ACHN (cell line): Measurements from ENCODE around the gene KLRC4.
"Not testable (repeated sequence)": the region's sequence is repeated elsewhere in the genome, so short reads cannot be mapped to it uniquely, and the experiment has no call there.

ENCODE experiments used
- DNase-seq: peaks from one replicate; pipeline ENCODE4 v3.0.0-alpha.2; 2015
- in situ Hi-C: cut with HindIII; loops from 2 replicates; pipeline ENCODE4 v1.10.0; 2017; ENCODE audit warnings: low sequenced_read_pairs, low pct_ligation_motif_present, low pct_unique_long_range_greater_than_20kb

KLRC4 gene

DNA sequence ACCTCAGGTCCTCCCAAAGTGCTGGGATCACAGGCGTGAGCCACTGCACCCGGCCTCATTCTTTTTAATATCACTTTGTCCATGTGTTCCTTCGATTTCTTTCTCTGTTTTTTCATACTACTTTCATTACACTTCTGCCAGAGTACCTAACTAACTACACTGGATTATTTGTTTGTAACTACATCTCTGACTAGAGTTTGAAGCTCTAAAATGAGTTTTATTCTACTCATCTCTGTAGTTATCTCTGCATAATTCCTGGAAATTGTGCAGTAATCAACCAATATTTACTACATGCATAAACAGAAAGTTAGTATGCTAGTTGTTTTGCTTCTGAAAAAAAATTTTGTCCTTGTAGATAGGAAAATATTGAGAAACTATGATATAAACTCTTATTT lies 34.9 kb downstream of the KLRC4 start:
- in situ Hi-C loops, result no loop called here
- no peak for DNase-seq

DNA sequence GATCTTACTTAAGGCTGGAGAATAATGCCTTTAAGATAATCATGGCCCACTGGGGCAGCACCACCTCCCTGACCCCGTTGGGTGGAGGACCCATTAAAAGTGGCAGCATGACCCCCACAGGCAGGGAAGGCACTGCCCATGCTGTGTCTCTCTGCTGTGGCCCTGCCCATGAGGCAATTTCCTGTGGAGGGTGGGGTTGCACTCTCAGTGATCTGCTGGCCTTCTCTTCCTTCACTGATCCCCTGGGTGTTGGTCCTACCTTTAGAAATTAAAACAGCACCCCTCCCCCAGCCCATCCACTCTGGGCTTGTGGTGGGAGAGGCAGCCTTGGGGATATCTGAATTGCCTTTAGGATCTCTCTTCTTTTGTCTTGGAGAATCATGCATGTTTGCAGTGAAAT lies 37.0 kb downstream of the KLRC4 start:
- DNase-seq, result no peak
- in situ Hi-C loops, result no loop called here

DNA sequence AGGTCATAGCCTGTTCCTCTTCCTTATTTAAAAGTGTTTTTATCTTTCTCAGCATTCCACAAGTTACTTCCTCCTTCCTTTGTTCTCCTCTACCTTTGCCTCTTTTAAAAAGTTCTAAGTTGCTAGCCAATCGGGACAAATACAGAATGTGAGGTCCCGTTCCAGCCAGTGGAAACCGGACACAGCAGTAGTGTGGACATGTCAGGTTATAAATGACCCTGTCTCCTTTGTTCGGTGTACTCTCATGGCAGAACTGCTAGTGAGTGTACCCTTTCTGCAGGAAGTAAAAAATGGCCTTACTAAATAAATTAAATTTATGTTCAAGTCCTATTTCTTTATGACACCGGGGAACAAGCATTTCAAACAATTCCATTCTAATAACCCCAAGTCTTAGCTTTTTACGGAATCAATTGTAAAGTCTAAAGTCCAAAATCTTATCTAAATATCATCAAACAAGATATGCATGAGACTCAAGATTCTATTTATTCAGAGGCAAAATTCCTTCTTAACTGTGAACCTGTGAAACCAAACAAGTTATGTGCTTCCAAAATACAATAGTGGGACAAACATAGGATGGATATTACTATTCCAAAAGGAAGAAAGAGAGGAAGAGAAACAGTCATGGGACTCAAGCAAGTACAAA lies 37.5 kb downstream of the KLRC4 start:
- DNase-seq, in situ Hi-C loops: not testable (repeated sequence)

DNA sequence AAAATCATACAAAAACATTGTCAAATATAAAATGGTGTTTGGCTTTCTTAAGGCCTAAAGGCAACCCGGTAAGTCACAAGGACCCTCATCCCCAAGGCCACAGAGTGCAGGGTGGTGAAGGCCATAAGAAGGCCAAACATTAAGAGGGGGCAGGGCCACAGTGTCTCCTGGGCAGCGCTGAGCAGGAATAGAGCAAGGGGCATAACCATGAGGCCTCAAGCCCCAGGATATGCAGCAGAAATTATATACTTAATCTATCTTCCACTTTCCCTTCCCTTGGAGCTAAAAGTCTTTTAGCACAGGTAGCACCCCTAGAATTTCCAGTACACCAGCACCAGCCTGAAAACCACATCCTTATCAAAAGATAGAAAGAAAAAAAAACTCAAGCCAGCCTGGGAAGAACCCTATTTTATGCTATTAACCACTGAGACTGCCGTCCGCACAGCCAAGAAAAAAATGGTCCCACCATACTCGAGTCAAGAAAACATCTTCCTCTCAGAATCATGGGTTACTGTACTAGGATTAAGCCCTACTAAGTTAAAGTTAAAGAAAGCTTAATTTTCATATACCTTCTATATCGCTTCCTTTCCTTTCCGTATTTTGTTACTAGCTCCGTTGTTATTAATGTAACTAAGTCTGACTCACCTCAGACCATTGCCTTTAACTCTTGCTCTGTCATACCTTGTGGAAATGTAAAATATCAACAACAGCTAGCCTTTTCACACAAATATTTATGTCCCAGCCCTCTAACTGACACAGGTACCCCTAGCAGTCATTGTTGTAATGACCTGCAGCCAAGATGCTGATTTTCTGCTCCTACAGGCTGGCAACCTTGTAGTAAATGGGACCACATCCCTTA lies 39.8 kb downstream of the KLRC4 start:
- DNase-seq, result no peak
- in situ Hi-C loops, result no loop called here

DNA sequence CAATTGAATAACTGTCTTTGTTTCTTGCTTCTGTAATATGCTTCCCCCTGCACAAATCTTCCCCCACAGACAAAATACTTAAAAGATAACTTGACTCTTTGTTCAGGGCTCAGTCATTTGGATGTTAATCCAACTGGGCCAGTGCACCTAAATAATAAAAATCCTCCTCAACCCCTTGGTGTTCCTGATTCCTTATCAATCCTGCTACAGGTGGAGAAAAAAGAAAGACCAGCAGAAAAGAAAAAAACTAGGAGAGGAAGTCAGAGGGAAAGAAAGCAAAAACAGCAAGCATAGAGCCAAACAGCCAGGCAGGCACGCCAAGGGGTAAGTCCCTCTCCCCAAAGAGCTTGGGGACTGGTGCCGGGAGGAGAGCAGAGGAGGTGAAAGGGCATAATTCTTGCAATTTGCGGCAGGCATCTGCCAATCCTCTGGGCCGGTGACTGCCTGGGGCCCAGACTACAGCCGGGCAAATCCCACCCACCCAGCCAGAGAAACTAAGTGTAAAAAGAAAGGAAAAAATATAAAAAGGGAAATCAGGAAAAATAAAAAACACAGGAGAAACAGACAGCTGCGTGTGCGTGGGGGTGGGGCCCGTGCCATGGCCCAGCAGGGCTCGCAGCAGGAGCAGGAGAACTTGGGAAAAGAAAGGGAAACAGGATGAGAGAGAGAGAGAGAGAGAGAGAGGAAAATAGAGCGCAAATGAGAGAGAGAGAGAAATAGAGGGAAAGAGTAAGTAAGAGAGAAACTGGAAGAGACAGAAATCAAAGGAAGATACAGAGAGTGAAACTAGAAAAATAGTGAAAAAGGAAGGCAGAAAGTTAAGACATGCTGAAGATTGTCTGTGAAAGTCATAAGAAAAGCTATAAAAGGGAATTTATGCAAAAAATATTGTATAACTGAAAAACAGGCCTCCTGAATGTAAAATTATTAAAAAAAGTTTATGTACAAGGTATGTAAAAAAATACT lies 41.1 kb downstream of the KLRC4 start:
- DNase-seq, result no peak
- in situ Hi-C loops, result no loop called here

DNA sequence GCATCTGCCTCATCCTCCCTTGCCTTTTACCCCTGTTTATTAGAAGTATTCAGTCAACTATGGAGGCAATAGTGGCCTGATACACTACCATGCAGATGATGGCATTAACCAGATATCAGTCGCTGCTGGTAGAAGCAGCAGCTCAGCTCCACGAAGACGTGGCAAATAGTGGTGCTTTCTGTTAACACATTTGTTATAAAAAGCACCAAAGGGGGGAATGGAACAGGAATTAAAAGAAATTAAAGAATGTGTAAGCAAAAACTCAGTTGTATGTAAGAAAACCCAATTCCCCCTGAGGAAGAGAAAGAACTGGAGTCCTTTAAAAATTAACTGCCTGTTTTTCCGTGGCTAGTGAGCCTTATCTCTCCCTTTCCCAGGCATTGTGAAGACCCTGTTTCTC lies 41.8 kb downstream of the KLRC4 start:
- DNase-seq, in situ Hi-C loops: not testable (repeated sequence)

DNA sequence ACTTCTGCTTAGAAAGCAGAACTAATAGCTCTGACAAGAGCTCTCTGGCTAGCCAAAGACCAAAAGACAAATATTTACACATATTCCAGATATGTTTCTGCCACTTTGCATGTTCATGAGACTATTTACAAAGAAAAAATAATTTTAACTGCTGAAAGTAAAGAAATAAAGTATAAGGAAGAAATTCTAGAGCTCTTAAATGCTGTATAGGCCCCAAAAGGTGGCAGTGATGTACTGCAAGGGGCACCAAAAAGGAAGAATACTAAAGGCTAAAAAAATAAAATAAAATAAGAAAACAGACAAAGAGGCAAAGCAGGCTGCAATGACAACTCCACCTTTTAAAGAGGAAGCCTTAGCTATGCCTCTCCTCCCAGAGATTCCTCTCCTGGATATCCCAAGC lies 42.7 kb downstream of the KLRC4 start:
- in situ Hi-C loops, result no loop called here
- peak; percentile 70 for DNase-seq

DNA sequence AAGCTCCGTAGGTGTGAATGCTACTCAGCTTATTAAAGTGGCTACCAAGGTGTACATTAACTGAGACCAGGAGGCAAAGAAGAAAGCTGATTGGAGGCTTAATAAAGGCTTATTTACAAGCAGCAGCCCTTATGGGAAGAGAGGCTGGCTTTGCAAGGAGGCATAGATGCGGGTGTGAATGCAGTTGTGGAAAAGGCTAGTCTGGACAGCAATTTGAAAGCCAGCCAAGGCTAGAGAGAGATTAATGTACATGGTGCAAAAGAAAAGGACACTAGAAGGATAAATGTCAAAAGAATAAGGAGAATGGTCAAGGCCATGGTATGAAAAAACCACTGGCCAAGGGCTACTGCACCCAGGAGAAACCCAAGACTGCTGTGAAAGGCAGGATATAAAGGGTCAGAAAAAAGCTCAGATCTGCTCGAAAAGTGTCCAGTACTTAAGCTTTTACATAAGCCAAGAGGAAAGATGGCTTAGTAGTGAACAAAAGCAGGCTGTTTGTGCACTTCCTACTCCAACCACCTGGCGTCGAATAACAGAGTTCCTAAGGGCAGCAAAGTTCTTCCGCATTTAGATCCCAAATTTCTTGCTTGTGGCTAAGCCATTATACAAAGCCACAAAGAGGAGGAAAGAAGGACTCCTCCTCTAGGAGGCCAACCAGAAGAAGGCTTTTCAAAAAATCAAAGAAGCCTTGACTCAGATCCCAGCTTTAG lies 43.7 kb downstream of the KLRC4 start:
- DNase-seq, result peak; percentile 50
- in situ Hi-C loops, result no loop called here

DNA sequence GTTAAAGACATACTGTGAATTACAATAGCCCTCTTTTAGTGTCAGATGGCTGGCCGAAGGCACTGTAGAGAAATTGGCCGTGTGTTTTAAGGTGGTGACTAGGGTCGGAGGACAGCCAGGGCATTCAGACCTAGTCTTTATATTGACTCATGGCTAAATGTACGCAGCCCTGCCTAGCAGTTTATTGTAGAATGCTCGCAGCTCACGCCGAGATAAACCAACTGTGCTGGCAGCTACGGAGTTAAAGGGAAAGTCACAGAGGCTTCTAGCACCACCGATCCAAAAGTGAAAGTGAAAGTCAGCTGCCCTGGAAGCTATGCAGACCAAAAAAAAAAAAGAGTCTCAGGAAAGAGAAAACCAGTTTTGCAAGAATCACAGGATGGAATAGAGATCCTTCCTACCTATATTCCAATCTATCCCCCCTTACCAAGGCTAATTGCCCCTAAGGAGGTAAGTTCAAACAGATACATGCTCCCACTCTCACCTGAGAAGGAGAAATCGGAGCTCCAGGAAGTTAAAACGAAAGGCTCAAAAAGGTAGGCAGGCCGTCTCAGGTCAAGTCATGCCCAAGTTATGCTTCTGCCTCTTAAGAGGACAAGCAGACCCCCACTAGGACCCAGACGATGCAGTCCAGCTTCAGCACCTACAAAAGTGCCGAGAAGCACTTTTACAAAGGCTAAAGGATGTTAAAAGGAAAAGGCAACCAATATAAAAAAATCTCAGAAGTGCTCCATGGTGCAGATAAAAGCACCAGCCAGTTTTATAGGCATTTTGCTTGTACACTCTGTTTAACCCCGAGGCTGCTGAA lies 44.5 kb downstream of the KLRC4 start:
- peak; percentile 95 for DNase-seq
- in situ Hi-C loops, result no loop called here

DNA sequence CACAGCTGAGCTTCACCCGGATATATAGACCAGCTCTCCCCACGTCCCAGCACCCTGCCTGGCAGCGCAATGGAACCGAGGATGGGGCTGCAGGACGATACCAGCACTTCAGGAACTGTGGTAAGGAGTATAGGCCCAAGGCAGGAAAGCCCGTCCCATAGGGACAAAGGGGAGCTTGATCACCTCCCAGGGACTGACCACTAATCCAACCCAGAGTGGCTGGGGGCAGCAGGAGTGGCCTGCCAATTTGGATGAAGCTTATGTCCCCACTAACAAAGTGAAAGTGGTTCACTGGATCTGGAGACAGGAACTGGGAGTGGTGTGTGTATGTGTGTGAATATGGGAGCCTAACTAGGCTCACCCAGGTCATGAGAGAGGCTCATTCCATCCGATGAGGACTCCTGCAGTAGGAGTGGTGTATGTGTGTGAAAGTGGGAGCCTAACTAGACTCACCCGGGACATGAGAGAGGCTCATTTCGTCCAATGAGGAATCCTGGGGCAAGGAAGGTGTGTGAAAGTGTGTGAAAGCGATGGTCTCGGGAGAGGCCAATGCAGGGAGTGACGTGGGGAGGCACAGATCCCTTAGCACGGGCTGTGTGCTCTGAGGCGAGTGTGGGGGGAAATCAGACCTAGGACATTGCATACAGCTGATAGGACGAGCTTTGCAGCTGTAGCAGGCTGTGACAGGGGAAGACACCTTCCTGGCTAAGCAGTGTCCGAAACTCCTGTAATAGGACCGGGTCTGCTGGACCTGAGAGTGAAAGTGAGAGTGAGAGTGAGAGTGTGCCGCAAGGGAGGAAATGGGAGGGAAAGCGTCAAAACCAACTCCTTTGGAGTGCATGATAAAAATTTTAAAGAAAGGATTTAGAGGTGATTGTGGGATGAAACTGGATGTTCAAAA lies 45.4 kb downstream of the KLRC4 start:
- DNase-seq, result peak; percentile 74
- in situ Hi-C loops, result no loop called here

DNA sequence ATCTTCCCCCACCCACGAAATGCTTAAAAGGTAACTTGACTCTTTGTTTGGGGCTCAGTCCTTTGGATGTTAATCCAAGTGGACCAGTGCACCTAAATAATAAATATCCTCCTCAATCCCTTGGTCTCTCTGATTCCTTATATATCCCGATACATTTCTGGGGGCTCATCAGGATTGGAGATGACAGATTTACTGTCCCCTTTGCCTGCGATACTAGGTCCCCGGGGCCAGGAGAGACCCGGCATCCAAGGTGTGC lies 46.0 kb downstream of the KLRC4 start:
- no peak for DNase-seq

DNA sequence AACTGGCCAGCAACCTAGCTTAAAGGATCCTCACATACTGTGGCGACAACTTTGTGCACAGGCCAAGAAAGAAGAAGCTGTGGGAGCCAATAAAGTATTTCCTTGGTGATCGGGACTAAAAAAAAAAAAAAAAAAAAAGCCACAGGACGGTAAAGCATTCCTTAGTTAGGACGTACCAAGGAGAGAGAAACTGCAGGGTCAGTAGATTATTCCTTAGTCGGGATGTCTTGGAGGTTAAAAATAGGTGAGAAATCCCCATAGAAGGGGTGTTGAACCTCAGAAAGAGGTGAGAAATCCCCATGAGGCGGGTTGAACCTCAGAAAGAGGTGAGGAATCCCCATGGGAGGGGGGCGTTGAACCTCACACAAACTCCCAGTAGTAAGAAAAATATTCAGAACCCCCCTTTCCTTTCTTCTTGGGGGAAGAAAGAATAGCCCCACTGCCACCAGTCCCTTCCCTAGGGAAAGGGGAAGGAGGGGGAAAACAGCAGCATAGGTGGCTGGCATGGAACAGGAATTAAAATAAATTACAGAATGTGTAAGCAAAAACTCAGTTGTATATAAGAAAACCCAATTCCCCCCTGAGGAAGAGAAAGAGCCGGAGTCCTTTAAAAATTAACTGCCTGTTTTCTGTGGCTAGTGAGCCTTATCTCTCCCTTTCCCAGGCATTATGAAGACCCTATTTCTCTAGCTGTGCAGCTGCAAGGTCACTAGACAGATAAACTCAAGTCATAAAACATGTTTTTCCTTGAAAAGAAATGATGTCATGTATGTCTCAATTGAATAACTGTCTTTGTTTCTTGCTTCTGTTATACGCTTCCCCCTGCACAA lies 46.5 kb downstream of the KLRC4 start:
- in situ Hi-C loops, result no loop called here

More for the DNA sequence above, 46.0 kb downstream of the KLRC4 start:
- in situ Hi-C loops, result no loop called here

DNA sequence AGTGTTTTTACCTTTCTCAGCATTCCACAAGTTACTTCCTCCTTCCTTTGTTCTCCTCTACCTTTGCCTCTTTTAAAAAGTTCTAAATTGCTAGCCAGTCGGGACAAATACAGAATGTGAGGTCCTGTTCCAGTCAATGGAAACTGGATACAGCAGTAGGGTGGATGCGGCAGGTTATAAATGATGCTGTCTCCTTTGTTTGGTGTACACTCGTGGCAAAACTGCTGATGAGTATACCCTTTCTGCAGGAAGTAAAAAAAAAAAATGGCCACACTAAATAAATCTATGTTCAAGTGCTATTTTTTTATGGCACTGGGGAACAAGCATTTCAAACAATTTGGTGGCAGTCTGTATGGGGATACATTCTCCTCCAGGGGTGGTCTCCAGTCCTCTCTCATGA lies 47.2 kb downstream of the KLRC4 start:
- peak; percentile 45 for DNase-seq
- in situ Hi-C loops, result no loop called here

More for the DNA sequence above, 46.5 kb downstream of the KLRC4 start:
- DNase-seq, result peak; percentile 77

DNA sequence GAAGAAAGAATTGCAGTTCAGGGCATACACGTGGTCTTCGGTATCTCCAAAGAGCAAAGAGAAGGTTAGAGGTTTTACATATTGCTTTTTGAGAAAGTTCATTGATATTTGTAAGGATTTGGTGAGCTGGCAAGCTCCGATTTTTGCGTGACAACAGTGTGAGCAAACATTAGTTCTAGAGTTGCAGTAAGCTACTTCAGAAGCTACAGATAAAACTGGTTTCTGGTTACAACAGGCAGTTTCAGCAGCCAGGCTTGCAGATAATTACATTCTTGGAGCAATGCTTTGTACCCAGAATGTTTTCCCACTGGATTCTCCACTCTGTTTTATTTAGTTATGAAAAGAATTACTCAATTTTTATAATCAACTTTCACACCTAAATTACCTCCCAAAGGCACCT lies 47.9 kb downstream of the KLRC4 start:
- in situ Hi-C loops, result no loop called here
- DNase-seq, result no peak

DNA sequence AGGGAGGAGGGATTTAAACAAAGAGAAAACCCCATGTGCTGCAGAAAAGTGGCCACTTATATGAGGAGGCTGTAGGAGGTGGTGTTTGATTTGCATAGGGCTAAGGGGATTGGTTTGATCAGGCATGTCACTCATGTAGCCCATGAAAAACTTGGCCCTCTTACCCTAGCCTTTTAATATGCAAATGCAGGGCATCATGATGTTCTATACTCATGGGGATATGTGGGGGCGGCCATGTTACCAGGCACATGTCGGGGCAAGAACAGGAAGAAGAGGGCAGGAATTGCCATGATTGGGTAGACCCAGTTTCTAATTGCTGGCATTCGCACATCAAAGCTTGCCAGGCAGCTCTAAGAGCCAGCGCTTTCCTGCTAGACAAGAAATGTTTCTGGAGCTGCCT lies 48.5 kb downstream of the KLRC4 start:
- peak; percentile 20 for DNase-seq
- in situ Hi-C loops, result no loop called here

DNA sequence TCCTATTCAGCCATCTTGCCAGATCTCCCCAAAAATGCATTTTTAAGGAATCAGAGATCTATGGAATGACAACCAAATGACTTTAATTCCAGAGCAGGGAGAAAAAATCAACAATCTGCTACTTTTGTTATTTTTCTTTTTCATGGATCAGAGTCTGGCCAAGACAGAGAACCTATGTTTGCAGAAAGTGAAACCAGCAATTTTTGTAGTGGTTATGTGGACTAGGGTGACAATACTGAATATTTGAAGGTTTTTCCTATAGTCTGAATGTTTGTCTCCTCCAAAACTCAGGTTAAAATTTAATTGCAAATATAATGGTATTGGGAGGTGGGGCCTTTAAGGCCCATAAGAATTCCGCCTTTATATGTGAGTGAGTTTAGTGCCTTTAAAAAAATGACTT lies 50.6 kb downstream of the KLRC4 start:
- DNase-seq, result no peak
- in situ Hi-C loops, result no loop called here
